ENCODE measurements around the gene IDH3B. TPM values are rescaled to one million over a fixed set of nuclear protein-coding genes. Genes with fewer than 3 reads are reported as not detected.
A peak's percentile ranks its signal among the peaks of the same experiment; 100 is the strongest.

Gene IDH3B
- total RNA-seq, 2 experiments from 2014 or later, result 99.6 to 100 TPM

DNA sequence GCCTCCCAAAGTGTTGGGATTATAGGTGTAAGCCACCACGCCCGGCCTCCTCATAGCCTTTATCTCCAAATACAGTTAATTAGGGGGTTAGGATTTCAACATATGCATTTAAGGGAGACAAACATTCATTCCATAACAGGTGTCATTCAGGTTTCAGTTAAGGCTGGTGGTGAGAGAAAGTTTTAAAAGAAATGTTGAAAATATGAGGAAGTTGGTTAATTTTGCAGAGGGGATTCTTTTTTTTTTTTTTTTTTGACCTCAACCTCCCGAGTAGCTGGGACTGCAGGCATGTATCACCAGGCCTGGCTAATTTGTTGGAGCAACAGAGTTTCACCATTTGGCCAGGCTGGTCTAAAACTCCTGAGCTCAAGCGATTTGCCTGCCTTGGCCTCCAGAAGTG, 16.0 kb upstream of the IDH3B start:
- Mint-ChIP-seq H3K4me3 (no peak overlapping the region), H3K27ac (no peak overlapping the region), H3K27me3 (ENCODE audit: low read depth) (peaks cover 33% of the 10 kb centered on the region), H3K36me3 (ENCODE audit: low read depth) (no peaks in the 10 kb centered on the region), H3K4me1 (ENCODE audit: low read depth) (peaks cover 3% of the 10 kb centered on the region), H3K9me3 (ENCODE audit: insufficient read depth) (no peaks in the 10 kb centered on the region)
- ATAC-seq (no peak), DNase-seq (no peak)
- CTCF ChIA-PET, result no interaction called here
- POLR2A ChIA-PET, result no interaction called here

DNA sequence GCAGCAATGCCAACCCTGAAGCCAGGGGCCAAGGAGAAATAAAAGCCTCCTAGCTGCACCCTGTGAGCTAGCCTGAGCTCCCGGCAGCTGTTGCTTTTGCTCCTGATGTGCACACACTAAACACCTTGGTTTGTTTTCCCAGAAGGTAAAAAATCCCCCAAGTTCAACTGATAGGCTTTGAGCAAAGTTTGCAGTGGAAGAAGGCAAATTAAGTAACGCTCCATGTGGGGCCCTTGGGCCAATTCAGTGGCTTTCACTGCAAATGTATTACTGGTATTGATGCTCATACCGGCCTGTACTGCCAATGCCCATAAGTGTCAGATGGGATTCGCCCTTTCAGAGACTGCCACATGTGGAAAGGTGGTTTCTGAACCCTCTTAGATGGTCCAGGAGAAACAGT, 9.4 kb upstream of the IDH3B start:
- CTCF ChIA-PET, result interaction anchor here (0.6 to 3.3 kb wide), 5 partner anchors 12 to 164 kb away, joined by 3 to 10 read pairs (median 3); partner anchors contain the start of gene ZNF343
- POLR2A ChIA-PET, result no interaction called here
- Mint-ChIP-seq H3K27ac (no peak overlapping the region), H3K36me3 (ENCODE audit: low read depth) (no peaks in the 10 kb centered on the region), H3K9me3 (ENCODE audit: insufficient read depth) (no peaks in the 10 kb centered on the region), H3K4me3 (no peak overlapping the region), H3K27me3 (ENCODE audit: low read depth) (peaks cover 4% of the 10 kb centered on the region), H3K4me1 (ENCODE audit: low read depth) (no peaks in the 10 kb centered on the region)
- DNase-seq (no peak), ATAC-seq (no peak)

GRCh38 chr20:2672446-2672845, 8.4 kb upstream of the IDH3B start:
- ATAC-seq (no peak), DNase-seq (no peak)
- Mint-ChIP-seq H3K27me3 (ENCODE audit: low read depth) (peaks cover 7% of the 10 kb centered on the region), H3K36me3 (ENCODE audit: low read depth) (no peaks in the 10 kb centered on the region), H3K4me3 (no peak overlapping the region), H3K9me3 (ENCODE audit: insufficient read depth) (no peaks in the 10 kb centered on the region), H3K27ac (no peak overlapping the region), H3K4me1 (ENCODE audit: low read depth) (no peaks in the 10 kb centered on the region)
- ChIA-PET CTCF (interaction anchor here (0.8 to 3.3 kb wide), 3 partner anchors 16 to 150 kb away, joined by 3 to 10 read pairs (median 3); no protein-coding TSS in a partner anchor), POLR2A (no interaction called here)

DNA sequence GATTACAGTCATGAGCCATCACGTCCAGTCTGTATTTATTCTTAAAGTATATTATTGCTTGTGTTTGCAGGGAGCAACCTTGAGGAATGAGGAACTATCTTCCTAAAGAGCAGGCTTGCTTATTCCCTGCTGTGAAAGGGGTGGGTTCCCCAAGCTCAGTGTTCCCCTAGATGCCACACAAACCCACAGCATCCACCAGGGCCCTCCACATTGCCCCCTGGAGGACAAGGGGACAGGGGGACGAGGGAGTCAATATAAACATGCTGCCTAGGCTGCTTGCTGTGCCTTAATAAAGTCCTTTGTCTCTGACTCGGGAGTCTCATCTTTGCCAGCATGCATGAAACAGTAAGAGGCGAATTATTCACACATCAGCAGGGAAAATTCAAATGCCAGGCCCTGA, 8.0 kb upstream of the IDH3B start:
- no peaks in the 10 kb centered on the region for H3K36me3 Mint-ChIP-seq (ENCODE audit: low read depth)
- no peaks in the 10 kb centered on the region for H3K9me3 Mint-ChIP-seq (ENCODE audit: insufficient read depth)
- ATAC-seq (no peak), DNase-seq (no peak)
- H3K27ac Mint-ChIP-seq, result no peak overlapping the region
- H3K4me3 Mint-ChIP-seq, result no peak overlapping the region
- no peaks in the 10 kb centered on the region for H3K4me1 Mint-ChIP-seq (ENCODE audit: low read depth)
- ChIA-PET POLR2A (no interaction called here), CTCF (interaction anchor here (1.4 to 3.3 kb wide), 2 partner anchors 41 to 150 kb away, joined by 3 to 10 read pairs; no protein-coding TSS in a partner anchor)
- peaks cover 7% of the 10 kb centered on the region for H3K27me3 Mint-ChIP-seq (ENCODE audit: low read depth)

DNA sequence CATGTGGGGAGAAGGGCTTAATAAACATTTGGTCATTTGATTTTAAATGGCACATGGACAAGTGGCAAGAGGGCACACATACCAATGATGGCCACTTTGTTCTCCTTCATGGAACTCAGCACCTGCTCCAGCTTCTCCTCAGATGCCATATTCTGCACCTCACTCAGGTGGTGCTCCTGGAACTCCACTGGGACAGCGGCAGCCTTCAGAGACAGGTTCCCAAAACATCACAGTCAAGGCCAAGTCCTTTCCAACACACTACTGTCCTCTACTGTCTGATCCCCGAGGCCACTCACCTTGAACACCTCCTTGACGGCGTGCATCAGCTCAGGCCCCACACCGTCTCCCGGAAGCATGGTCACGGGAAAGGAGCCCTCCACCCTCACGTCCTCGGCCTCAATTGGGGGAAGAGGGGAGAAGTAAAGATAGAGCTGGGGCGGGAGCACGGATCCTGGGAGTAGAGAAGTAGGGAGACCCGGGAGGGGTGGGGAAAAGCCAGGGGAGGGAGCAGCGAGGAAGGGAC, 591 bp downstream of the IDH3B start:
- Mint-ChIP-seq H3K4me1 (ENCODE audit: low read depth) (peaks cover 29% of the 10 kb centered on the region), H3K27me3 (ENCODE audit: low read depth) (peaks cover 2% of the 10 kb centered on the region), H3K27ac (peak overlapping the region; percentile 99), H3K9me3 (ENCODE audit: insufficient read depth) (no peaks in the 10 kb centered on the region), H3K36me3 (ENCODE audit: low read depth) (peaks cover 38% of the 10 kb centered on the region), H3K4me3 (peak overlapping the region; percentile 90)
- ChIA-PET CTCF (interaction anchor here (0.9 to 2.9 kb wide), 4 partner anchors 9 to 139 kb away, joined by 4 to 15 read pairs (median 4); partner anchors contain the start of gene NOP56), POLR2A (interaction anchor here (0.7 to 5.8 kb wide), 8 partner anchors 11 to 433 kb away, joined by 3 to 93 read pairs (median 4); partner anchors contain the start of genes NOP56 and SNRPB)
- ATAC-seq (no peak), DNase-seq (no peak)

- no peak for ATAC-seq
- no peak overlapping the region for H3K4me3 Mint-ChIP-seq
- ChIA-PET CTCF (no interaction called here), POLR2A (no interaction called here)
- H3K36me3 Mint-ChIP-seq (ENCODE audit: low read depth), result peaks cover 77% of the 10 kb centered on the region
- H3K27ac Mint-ChIP-seq, result no peak overlapping the region
- H3K4me1 Mint-ChIP-seq (ENCODE audit: low read depth), result peaks cover 52% of the 10 kb centered on the region
- DNase-seq, result no peak
- H3K9me3 Mint-ChIP-seq (ENCODE audit: insufficient read depth), result no peaks in the 10 kb centered on the region
- H3K27me3 Mint-ChIP-seq (ENCODE audit: low read depth), result no peaks in the 10 kb centered on the region
Observed at GRCh38 chr20:2659547-2659946, 4.5 kb downstream of the IDH3B start.

- peaks cover 54% of the 10 kb centered on the region for H3K4me1 Mint-ChIP-seq (ENCODE audit: low read depth)
- DNase-seq (no peak), ATAC-seq (peak; percentile 8)
- H3K27ac Mint-ChIP-seq, result peak overlapping the region; percentile 31
- no peaks in the 10 kb centered on the region for H3K9me3 Mint-ChIP-seq (ENCODE audit: insufficient read depth)
- H3K4me3 Mint-ChIP-seq, result no peak overlapping the region
- H3K36me3 Mint-ChIP-seq (ENCODE audit: low read depth), result peaks cover 83% of the 10 kb centered on the region
- ChIA-PET CTCF (no interaction called here), POLR2A (no interaction called here)
- no peaks in the 10 kb centered on the region for H3K27me3 Mint-ChIP-seq (ENCODE audit: low read depth)
Observed at GRCh38 chr20:2658414-2659354, 5.3 kb downstream of the IDH3B start.

- Mint-ChIP-seq H3K9me3 (ENCODE audit: insufficient read depth) (no peaks in the 10 kb centered on the region), H3K27ac (no peak overlapping the region), H3K36me3 (ENCODE audit: low read depth) (peaks cover 86% of the 10 kb centered on the region), H3K4me3 (no peak overlapping the region), H3K4me1 (ENCODE audit: low read depth) (peaks cover 45% of the 10 kb centered on the region), H3K27me3 (ENCODE audit: low read depth) (no peaks in the 10 kb centered on the region)
- DNase-seq (no peak), ATAC-seq (no peak)
- POLR2A ChIA-PET, result no interaction called here
- CTCF ChIA-PET, result no interaction called here
Observed at GRCh38 chr20:2657674-2658073, 6.3 kb downstream of the IDH3B start.

GRCh38 chr20:2657241-2657640, 6.8 kb downstream of the IDH3B start:
- no peak for ATAC-seq

GRCh38 chr20:2656471-2657117, 7.4 kb downstream of the IDH3B start:
- ATAC-seq (no peak), DNase-seq (no peak)
- no peaks in the 10 kb centered on the region for H3K27me3 Mint-ChIP-seq (ENCODE audit: low read depth)
- POLR2A ChIA-PET, result interaction anchor here (0.9 to 8.6 kb wide), 2 partner anchors 9 to 79 kb away, joined by 3 to 93 read pairs; partner anchors contain the start of gene IDH3B
- peak overlapping the region; percentile 57 for H3K27ac Mint-ChIP-seq
- peaks cover 38% of the 10 kb centered on the region for H3K4me1 Mint-ChIP-seq (ENCODE audit: low read depth)
- peaks cover 81% of the 10 kb centered on the region for H3K36me3 Mint-ChIP-seq (ENCODE audit: low read depth)
- no peaks in the 10 kb centered on the region for H3K9me3 Mint-ChIP-seq (ENCODE audit: insufficient read depth)
- CTCF ChIA-PET, result no interaction called here
- H3K4me3 Mint-ChIP-seq, result peak overlapping the region; percentile 4

More at GRCh38 chr20:2657241-2657640, 6.8 kb downstream of the IDH3B start:
- no peak overlapping the region for H3K4me3 Mint-ChIP-seq
- DNase-seq, result no peak
- no peaks in the 10 kb centered on the region for H3K9me3 Mint-ChIP-seq (ENCODE audit: insufficient read depth)
- POLR2A ChIA-PET, result interaction anchor here (8.6 kb wide), 1 partner anchor 8 kb away, joined by 93 read pairs; the partner anchor contains the start of gene IDH3B
- peaks cover 86% of the 10 kb centered on the region for H3K36me3 Mint-ChIP-seq (ENCODE audit: low read depth)
- CTCF ChIA-PET, result no interaction called here
- peaks cover 43% of the 10 kb centered on the region for H3K4me1 Mint-ChIP-seq (ENCODE audit: low read depth)
- no peak overlapping the region for H3K27ac Mint-ChIP-seq
- no peaks in the 10 kb centered on the region for H3K27me3 Mint-ChIP-seq (ENCODE audit: low read depth)

- ChIA-PET POLR2A (interaction anchor here (0.6 to 8.6 kb wide), 2 partner anchors 10 to 238 kb away, joined by 3 to 93 read pairs; partner anchors contain the start of gene IDH3B), CTCF (interaction anchor here (1.1 to 6.8 kb wide), 2 partner anchors 8 to 133 kb away, joined by 5 to 50 read pairs; partner anchors contain the start of gene IDH3B)
- ATAC-seq (no peak), DNase-seq (no peak)
- Mint-ChIP-seq H3K4me3 (peak overlapping the region; percentile 88), H3K36me3 (ENCODE audit: low read depth) (peaks cover 74% of the 10 kb centered on the region), H3K4me1 (ENCODE audit: low read depth) (peaks cover 42% of the 10 kb centered on the region), H3K9me3 (ENCODE audit: insufficient read depth) (no peaks in the 10 kb centered on the region), H3K27me3 (ENCODE audit: low read depth) (no peaks in the 10 kb centered on the region), H3K27ac (peak overlapping the region; percentile 89)
Observed at GRCh38 chr20:2655331-2656116, 8.5 kb downstream of the IDH3B start.

Measured in activated CD8-positive, alpha-beta T cell treated with anti-CD3 and anti-CD28 coated beads, Interleukin-2, amount 10 ng/mL, durations not matched to agents 7 days and 5 days (primary cell).